Fibroblast of skin of scalp (primary cell): ENCODE data around the gene JPT1. TPM values are rescaled to one million over a fixed set of nuclear protein-coding genes. Genes with fewer than 3 reads are reported as not detected.
A peak's percentile ranks its signal among the peaks of the same experiment; 100 is the strongest.
"Not testable (repeated sequence)": the region's sequence is repeated elsewhere in the genome, so short reads cannot be mapped to it uniquely, and the experiment has no call there.

Source experiments
- DNase-seq: peaks from one replicate; pipeline ENCODE4 v3.0.0-alpha.2; 2013
- polyA plus RNA-seq, 2 experiments: library from polyadenylated mRNA; unstranded; fragments of 120-200 nt; gene quantifications; one replicate each; pipeline ENCODE4 v1.2.1, GENCODE V29; 2013; ENCODE audit not compliant: insufficient read length in 2 of 2

The JPT1 gene
- 211 TPM for polyA plus RNA-seq (2013, experiment 1 of 2; ENCODE audit: insufficient read length)
- polyA plus RNA-seq (2013, experiment 2 of 2; ENCODE audit: insufficient read length), result 194 TPM

- DNase-seq, result peak; percentile 99
Observed at GRCh38 chr17:75154195-75155106, at the start of gene JPT1. Gene JPT1 (minus strand): TSS chr17:75154512. CDS start chr17:75154397, 115 bp downstream.

GRCh38 chr17:75199886-75200618 lies 45.7 kb upstream of the JPT1 start:
- DNase-seq, result no peak

GRCh38 chr17:75194879-75195278 lies 40.6 kb upstream of the JPT1 start:
- DNase-seq, result peak; percentile 78

GRCh38 chr17:75191584-75191983 lies 37.3 kb upstream of the JPT1 start:
- peak; percentile 27 for DNase-seq

- no peak for DNase-seq
Observed at GRCh38 chr17:75188614-75189013, 34.3 kb upstream of the JPT1 start.

GRCh38 chr17:75183999-75184884 lies 29.9 kb upstream of the JPT1 start:
- DNase-seq, result no peak

- peak; percentile 97 for DNase-seq
Observed at GRCh38 chr17:75182569-75183436, 28.5 kb upstream of the JPT1 start, which contains the start of gene SUMO2. Gene SUMO2 (minus strand): TSS chr17:75182959. CDS start chr17:75182834, 125 bp downstream.

GRCh38 chr17:75182319-75182568 lies 27.9 kb upstream of the JPT1 start:
- no peak for DNase-seq

GRCh38 chr17:75181608-75182318 lies 27.5 kb upstream of the JPT1 start:
- no peak for DNase-seq

GRCh38 chr17:75181110-75181509 lies 26.8 kb upstream of the JPT1 start:
- DNase-seq, result no peak

- DNase-seq, result no peak
Observed at GRCh38 chr17:75178453-75178852, 24.1 kb upstream of the JPT1 start.

GRCh38 chr17:75176625-75177024 lies 22.3 kb upstream of the JPT1 start:
- DNase-seq, result no peak

GRCh38 chr17:75174996-75175395 lies 20.7 kb upstream of the JPT1 start:
- no peak for DNase-seq

GRCh38 chr17:75173526-75173925 lies 19.2 kb upstream of the JPT1 start:
- no peak for DNase-seq

GRCh38 chr17:75168998-75169397 lies 14.7 kb upstream of the JPT1 start:
- no peak for DNase-seq

- not testable (repeated sequence) for DNase-seq
Observed at GRCh38 chr17:75164606-75165005, 10.3 kb upstream of the JPT1 start.

- DNase-seq, result no peak
Observed at GRCh38 chr17:75163074-75163473, 8.8 kb upstream of the JPT1 start.

GRCh38 chr17:75160211-75160610 lies 5.9 kb upstream of the JPT1 start:
- DNase-seq, result no peak

GRCh38 chr17:75159196-75160031 lies 5.1 kb upstream of the JPT1 start:
- no peak for DNase-seq

GRCh38 chr17:75158480-75158879 lies 4.2 kb upstream of the JPT1 start:
- DNase-seq, result not testable (repeated sequence)
